Fibroblast of lung (primary cell): ENCODE results near the gene KCMF1.

Source experiments
- EZH2 ChIP-seq: IDR thresholded peaks from 2 replicates; pipeline ENCODE4 v1.5.1; 2012; ENCODE audit warnings: low read length, control low read depth, mild to moderate bottlenecking; ENCODE audit errors: missing control alignments
- TF ChIP-seq, protein P1 (sequence below), 2 donors: IDR thresholded peaks in 1 of 2; conservative IDR thresholded peaks in 1 of 2; 1 replicate in 1 of 2; 2 replicates in 1 of 2; pipeline ENCODE4 v1.5.1; 2011 to 2012; ENCODE audit warnings: low read length in 2 of 2, control low read depth in 1 of 2, inconsistent platforms in 1 of 2, low read depth in 1 of 2, mild to moderate bottlenecking in 1 of 2

DNA sequence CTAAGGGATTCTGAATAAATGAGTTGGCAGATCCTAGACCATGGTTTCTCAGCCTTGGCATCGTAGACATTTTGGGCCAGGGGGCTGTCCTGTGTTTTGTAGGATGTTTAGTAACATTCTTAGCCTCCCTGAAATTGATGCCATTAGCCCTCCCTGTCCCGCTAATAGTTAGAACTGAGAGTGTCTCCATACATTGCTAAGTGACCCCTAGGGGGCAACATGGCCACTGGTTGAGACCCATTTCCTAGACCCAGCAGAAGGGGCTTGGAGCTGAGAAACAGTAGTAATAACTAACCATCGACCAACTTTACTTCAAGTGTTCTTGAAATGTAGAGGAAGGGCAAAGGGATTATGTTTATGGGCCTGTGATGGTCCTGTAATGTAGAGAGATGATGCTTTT is 40.8 kb downstream of the KCMF1 start:
- TF ChIP-seq, protein P1, sequence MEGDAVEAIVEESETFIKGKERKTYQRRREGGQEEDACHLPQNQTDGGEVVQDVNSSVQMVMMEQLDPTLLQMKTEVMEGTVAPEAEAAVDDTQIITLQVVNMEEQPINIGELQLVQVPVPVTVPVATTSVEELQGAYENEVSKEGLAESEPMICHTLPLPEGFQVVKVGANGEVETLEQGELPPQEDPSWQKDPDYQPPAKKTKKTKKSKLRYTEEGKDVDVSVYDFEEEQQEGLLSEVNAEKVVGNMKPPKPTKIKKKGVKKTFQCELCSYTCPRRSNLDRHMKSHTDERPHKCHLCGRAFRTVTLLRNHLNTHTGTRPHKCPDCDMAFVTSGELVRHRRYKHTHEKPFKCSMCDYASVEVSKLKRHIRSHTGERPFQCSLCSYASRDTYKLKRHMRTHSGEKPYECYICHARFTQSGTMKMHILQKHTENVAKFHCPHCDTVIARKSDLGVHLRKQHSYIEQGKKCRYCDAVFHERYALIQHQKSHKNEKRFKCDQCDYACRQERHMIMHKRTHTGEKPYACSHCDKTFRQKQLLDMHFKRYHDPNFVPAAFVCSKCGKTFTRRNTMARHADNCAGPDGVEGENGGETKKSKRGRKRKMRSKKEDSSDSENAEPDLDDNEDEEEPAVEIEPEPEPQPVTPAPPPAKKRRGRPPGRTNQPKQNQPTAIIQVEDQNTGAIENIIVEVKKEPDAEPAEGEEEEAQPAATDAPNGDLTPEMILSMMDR (conservative IDR thresholded peaks at IDR 0.05 in 1 of 2, IDR thresholded peaks at IDR 0.05 in 1 of 2; ENCODE audit: low read depth in 1 of 2, low read length in 2 of 2): no peak
- no peak for TF ChIP-seq EZH2
